Stimulated activated naive CD4-positive, alpha-beta T cell treated with Interleukin-2 at 50 U/mL for 16 hours (primary cell): ENCODE data around the gene LAMC3.

Experiments
- DNase-seq: peaks from one replicate; lab custom pipeline; 2025; lab: John Stamatoyannopoulos, UW

LAMC3 gene

DNA sequence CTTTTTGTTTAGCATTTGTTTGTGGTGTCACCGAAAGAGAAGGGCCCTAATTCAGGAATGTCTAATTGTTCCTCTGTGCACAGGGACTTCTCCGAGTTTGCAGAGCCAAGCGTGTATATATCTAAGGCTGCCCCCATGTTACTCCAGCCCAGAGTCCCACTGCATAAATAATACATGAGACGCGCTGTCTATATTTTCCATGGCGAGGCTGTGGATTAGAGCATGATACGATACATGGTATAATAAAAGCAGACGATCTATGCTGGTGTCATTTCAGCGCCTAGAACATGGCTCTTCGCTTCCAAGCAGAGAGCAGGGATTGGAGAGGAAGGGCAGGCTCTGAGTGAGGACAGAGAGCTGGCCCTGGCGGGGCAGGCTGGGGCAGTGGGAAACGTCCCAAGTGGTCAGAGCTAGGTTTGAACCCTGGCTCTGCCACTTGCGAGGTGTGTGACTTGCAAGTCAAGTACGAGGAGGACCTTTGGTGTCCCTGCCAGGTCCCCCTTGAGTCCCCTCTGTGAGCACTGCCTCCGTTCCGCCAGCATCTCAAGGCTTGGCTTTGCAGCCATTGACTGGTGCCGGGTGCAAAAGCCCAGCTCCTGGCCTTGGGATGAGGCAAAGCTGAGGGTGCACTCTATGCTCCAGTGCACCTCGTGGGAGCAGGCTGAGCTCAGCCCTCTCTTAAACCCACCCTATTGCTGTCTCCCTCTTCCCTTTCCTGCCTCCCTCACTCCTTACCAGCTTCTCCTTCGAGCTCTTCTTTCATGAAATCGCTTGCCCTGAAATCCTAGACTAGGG is 29.2 kb upstream of the LAMC3 start:
- DNase-seq = no peak

DNA sequence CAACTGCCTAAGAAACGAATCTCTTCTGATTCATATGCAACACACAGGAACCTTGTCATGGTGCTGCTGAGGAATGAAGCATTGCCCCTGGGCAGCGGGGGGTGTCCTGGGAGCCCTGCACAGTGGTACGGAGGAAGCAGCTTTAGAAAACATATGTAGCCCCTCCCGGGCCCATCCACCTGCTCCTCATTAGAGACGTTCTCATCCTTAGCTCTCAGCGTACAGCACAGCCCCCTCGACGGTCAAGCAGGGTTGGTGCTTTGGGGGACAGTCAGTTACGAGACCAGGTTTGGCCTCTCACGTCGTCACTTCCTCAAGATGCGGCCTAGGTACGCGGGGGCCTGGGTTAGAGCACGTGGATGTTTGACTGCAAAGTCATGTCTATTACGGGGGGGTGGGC is 28.4 kb upstream of the LAMC3 start:
- DNase-seq = no peak

DNA sequence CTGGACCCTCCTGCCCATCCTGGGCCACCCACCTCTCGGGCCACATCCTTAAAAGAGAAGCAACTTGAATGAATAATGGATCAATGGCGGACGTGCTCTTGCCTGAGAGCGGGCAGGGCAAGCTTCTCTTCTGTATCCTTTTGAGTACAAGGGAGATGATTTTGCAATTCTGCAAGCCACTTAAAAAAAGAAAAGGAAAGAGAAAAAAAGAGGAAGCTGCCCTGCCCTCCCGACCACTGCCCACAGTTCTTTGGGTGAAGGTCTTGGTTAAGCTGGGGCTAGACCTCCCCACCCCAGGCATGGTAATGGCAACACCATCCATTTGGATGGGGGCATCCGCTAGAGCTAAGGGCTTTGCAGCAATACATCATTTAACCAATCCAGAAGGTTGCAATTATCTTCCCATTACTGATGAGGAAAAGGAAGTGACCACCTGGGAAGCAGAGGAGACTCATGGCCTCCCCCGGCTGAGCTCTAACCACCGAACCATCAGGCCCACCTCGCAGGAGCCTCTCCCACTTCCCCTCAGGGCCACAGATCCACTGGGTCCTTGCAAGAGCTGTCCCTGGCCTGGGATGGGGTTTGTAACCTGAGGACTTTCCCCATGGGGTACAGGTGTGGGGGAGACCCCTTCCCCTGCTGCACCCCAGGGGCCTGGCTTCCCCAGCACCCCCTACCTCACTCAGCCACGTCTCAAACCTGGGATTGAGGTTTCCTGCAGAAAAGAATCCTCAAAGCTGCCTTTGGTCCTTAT is 27.8 kb upstream of the LAMC3 start:
- DNase-seq = no peak

DNA sequence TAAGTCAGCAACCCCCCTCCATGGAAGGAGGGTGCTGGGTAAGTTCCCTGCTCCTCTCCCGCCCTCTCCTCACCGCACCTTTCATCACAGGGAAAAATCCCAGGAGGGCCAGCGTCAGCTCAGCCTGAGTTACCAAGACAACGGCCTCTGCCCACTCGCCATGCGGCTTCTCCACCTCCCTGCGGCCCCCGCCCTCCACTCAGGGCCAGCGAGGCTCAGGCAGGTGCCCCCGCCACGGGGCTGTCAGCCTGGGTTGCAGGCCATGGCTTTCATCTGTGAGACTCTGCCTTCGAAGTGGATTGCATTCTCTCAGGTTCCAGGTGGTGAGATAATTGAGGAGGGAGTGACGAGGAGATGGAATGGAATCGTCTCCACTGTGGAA is 27.2 kb upstream of the LAMC3 start:
- DNase-seq = no peak

DNA sequence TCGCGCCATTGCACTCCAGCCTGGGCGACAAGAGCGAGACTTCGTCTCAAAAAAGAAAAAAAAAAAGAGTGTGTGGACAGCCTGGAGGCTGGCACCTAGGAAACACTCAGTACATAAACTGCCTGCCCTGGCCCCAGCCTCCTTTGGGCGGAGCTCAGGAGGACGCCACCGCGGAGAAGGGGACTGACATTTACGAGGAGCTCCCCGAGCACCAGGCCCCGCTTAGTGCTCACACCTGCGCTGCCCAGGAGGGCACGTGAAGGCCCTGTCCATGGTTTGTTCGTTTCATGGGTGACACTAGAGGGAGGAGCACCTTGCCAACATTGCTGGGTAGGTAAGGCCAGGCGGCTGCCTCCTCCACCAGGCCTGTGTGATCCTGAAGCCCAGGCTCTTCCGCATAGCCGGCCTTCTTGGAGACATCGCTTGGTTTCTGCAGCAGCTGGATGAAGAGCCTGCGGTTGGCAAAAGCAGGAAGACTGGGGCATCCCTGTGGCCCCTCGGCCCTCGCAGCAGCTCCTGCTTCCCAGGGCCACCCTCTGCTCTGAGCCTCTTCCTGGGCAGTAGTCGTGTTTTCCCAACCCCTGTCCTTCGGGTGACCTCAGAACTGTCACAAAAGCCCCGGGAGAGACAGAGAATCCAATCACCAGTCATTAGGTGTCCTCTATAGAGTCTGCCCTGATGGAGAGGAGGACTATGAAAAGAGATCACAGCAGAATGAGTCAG is 26.2 kb upstream of the LAMC3 start:
- DNase-seq = no peak

DNA sequence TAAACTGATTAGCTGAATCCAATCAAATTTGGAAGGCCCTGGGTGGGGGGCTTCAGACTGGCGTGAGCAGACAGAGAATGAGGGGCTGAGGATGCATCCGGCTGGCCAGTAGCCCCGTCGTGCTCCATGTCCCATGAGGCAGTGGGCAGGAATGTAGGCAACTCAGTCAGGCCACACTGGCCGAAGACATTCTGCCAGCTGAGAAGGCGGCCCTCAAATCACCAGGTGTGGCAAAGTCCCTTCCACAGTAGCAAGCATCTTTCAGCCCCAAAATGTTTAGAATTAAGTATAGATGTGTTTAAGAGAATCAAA is 25.7 kb upstream of the LAMC3 start:
- DNase-seq = no peak

DNA sequence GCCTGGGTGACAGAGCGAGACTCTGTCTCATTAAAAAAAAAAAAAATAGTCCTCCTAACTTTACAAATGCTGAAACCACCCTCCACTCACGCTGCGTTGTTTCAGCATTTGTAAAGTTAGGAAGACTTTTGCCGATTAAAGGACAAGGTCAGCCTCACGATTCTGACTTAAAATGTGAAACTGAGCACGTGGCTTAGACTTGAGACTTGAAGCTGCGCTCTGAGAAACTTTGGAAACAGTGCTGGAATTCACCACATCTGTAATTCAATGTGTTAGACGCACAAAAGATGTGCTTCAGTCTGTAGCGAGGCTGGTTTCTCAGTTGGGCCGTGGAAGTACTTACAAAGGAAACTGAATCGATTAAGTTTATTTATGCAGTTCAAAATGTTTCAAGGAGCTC is 25.0 kb upstream of the LAMC3 start:
- DNase-seq = no peak

DNA sequence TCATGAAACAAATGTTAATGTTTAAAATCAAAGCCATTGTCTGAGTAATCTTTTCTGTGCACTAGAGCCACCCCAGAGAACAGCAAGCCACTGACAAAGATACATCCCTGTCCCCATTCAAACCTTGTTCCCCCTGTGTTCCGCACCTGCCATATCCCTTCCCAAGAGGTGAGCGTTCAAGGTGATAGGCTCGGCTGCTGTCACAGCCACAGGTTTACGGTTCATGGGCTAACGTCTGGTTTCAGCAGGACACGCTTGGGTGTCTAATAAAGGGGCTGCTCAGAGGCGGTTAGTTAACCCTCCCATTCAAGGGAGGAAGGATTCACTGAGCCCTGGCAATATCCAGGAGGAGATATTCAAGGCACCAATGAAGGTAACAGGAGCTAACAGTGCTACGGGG is 24.5 kb upstream of the LAMC3 start:
- no peak for DNase-seq

DNA sequence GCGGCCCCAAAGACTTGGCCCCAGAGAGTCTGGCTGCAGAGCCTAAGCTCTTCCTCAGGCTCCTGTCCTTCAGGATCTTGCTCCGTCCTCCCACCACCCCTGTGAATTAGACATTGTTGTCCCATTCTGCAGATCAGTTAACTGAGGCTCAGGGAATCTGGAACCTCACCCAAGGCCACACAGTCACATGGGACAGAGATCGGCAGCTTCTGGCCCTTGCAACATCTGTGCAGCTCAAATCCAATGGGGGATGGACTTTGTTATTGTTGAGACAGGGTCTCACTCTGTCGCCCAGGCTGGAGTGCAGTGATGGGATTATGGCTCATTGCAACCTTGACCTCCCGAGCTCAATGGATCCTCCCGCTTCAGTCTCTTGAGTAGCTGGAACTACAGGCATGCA is 23.9 kb upstream of the LAMC3 start:
- no peak for DNase-seq

DNA sequence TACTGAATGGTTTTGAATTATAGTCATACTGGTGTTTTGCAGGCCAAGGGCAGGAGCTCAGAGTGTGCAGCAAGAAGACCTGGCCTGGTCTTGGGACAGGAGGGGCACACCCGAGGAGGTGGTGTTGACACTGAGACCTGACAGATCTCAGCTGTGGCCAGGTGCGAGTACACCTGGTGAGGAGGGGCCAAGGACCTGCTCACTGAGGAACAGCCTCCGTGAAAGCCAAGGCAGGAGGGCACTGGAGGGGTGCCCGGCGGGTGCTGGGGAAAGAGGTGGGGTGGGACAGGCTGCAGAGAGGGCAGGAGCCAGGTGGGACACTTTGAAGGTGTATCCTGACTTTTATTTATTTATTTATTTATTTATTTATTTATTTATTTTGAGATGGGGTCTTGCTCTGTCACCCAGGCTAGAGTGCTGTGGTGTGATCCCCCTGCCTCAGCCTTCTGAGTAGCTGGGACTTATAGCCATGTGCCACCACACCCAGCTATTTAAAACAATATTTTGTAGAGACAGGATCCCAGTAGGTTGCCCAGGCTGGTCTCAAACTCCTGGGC is 23.3 kb upstream of the LAMC3 start:
- DNase-seq = no peak

DNA sequence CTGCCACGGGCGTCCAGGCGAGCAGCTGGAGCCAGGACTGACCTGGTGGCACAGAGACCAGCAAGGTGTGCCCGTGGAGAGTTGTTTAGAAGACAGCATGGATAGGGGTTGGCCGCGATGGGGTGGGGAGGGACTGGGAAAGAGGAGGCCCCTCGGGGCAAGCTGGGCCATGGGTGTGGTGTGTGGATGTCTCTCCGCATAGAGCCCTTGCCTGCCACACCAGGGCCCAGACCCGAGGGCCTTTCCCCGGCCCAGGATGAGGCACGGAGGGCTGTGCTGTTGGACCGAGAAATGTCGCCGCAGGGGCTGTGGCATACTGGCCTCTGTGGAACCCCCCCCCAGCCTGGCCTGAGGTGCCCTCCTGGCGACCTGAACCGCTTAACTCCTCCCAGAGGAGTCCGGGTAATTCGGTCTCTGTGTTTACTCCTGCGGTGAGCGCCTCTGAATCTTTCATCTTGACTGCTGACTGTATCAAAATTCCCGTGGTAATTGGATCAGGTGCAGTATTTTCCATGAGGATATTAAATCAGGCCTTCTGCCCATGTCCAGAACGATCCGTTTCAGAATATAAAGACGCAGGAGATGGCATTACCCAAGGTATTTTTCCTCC is 22.5 kb upstream of the LAMC3 start:
- no peak for DNase-seq

DNA sequence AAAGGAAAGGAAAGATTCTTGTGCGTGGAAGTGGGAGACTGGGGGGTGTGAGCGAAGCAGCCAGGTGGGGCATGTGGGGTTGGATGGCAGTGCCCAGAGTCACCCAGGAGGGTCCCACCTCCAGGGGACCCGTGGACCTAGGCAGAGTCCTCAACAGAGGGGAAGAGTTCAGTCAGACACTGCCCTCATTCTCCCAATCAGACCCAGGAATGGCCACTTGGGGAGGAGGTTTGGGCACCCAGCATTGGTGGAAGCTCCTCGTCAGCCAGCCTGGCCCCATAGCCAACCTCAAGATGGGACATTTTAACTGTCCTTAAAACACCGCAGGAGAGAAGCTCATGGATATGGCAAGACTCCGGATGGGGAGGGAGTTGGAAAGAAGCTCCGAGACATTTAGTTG is 21.9 kb upstream of the LAMC3 start:
- DNase-seq = no peak

DNA sequence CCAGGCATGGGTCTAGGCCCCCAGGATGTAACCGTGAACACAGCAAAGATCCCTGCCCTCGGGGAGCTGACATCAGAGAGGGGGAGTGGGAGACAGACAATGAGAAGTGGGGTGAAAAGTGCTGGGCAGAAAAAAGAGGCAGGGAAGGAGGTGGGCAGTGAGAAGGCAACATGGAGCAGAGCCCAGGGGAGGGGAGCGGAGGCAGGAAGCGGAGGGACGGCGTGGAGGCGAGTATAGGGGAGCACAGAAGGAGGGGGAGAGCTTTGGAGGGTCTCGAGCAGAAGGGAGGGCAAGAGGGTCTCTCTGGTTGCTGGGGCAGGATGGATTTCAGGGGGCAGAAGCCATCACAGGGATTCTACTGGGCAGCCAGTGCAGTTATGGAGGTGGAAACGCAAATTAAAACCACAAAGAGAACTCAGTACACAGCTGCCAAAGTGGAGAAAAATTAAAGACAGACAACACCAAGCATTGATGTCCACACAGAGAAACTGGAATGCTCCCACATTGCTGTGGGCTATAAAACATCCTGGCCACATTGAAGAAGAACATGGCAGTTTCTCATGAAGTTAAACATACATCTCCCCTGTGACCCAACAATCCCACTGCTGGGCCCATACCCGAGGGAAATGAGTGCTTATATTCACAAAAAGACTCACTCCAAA is 21.1 kb upstream of the LAMC3 start:
- DNase-seq = no peak

DNA sequence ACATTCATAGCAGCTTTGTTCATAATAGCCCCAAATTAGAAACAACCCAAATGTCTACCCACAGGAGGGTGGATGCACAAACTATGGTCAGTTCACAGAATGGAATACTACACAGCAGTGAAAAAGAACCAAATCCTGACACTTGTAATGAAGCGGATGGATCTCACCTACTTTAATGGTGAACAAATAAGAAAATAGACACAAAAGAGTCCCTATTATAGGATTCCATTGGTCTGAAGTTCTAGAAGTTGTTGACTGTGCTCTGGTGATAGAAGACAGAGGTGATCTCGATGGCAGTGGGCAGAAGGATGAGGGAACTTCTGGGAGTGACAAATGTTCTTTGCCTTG is 20.6 kb upstream of the LAMC3 start:
- DNase-seq = no peak

DNA sequence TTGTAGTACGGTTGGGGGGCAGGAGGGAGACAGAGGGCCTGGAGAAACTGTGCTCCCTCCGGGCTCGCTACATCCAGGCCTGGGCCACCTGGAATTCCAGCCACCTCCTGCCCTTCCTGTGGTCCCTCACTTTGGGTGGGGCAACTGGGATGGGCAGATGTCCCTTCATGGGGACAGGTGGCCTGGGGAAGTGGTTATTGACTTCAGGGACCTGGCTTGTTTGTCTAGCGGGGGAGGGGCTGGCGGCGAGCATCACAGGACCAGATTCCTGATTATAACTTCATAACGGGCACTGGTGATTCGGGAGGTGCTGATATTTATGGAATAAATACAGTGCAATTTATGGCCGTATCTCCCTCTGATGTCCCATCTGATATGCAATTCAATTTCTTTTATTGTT is 20.1 kb upstream of the LAMC3 start:
- DNase-seq = no peak

DNA sequence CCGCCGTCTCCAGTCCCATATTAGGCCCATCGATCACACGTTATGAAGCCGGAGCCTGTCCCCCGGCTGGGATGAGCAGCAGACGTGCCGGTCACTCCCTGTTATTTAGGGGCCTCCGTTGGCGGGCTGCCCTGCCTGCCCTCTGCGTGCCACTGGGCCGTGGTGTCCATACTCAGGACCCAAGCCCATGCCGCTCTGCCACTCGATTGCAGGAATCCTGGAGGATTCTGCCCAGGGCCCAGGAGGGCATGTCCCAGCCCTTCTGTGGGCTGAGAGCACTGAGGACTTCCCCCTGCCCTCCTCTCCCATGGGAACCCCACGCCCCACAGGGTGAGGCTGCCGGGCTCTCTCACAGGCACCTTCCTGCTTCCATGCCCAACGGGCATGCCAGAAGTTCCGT is 19.6 kb upstream of the LAMC3 start:
- DNase-seq = no peak

DNA sequence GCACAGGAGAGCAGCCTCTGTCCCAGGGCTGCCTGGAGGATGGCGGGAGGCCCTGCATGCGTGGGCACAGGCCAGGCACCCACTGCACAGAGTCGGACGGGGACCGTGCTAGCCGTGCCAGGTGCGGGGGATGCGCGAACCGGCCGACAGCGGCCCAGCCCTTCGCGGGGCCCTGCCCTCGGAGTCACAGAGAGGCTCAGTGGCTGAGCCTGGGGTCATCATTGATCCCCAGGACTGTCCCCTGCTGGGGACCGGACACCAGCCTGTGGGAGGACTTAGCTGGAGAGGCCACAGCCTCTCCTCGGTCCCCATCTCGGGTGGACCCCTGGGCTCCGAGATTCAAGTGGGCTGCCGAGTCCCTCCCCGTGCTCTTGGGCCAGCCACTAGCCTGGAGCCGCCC is 19.1 kb upstream of the LAMC3 start:
- no peak for DNase-seq

DNA sequence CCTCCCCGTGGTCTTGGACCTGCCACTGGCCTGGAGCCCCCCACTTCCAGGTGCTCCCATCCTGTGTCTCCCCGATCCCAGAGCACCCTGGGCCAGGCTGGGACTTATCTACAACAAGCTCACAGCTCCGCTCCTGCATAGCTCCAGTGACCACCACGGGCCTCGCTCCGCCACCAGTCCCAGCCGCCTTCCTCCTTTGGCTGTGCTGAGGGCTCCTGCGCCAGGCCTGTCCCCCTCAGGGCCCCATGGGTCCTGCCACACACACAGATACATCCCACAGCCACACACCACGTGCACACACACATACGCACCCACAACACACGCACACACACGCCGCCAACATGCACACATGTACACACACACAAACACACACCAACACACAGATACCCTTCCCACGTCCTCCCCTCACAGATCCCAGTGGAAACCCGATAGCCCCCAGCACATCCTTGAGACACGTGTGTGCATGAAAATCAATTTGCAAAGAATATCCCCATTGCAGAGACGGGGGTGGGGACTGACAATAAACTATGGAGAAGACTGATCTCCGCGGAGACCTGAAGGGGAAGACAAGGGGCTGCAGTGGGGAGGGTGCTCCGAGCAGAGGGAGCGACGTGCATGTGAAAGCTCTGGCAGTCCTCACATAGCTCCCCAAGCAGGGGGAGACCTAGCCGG is 18.5 kb upstream of the LAMC3 start:
- DNase-seq = no peak

DNA sequence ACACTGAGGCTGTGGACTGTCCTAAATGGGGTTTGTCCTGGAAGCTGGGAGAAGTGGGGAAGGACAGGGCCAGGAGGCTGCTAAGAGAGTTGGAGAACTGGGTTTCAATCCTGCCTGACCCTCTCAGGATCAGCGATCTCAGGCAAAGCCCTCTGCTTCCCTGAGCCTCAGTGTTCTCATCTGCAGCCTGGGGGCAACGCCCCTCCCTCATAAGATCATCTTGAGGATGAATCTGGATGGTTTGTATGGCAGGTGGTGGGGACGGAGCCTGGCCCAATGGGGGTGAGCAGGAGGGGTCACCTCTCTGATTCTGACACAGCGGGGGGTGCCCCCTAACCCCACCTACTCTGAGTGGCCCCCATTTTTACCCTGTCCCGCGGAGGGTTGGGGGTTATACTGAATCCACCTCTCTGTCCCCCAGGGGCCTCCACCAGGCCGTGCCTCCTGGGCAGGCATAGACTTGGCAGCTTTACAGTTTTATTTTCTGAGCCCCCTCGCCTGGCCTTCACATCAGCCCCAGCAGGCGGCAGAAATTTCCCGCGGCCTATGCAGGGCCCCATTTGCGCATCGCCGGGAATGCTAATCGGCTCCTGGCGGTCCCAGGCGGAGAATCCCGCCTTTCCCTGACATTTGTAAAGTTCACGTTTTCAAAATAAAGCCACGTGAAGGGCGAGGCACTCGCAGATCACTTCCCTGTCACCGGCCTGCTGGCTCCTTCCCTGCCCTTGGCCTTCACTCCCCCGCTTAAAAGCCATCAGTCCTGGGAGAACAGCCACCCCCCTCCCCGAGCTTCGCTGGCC is 17.8 kb upstream of the LAMC3 start:
- DNase-seq = no peak

DNA sequence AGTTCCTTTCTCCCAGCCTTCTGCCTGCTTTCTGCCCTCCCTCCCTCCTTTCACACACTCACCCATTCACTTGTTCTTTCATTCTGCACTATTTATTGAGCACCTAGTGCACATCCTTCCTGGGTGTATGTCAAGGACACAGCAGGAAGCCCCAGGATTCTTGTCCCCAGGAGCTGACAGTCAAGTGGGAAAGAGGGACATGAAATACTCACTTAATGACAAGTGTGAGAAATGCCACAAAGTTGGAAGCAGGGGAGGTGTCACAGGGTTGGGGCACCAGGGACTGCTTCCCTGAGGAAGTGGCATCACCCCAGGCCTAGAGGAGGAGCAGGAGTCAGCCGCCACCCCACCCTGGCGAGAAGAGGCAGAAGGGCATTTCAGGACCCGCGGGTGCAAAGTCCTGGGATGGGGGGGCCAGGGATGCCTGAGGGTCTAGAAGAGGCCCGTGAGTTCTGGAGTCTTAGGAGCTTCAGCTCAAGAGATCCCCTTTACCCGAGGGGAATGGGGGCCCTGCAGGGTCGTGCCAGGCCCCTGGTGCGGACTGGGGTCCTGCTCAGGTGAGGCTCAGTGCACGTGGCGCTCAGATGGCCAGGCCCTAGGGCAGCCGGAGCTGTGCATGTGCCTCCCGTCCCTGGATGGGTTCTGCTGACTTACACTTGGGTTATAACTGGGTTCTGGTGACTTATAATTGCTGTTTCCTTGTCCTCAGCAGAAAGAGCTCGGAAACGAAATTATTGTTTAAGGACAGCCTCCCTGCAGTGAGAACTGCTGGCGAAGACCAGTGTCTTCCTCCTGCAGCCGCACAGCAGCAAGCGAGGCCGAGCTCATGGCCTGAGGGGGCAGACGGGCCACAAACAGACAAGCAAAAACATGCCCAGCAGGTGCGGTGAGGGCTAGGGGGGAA is 16.9 kb upstream of the LAMC3 start:
- no peak for DNase-seq
